Activated effector memory CD4-positive, alpha-beta T cell treated with Interleukin-2 at 50 U/mL for 16 hours (primary cell): ENCODE data around the gene ELAC1.
"Not testable (repeated sequence)": the region's sequence is repeated elsewhere in the genome, so short reads cannot be mapped to it uniquely, and the experiment has no call there.

Experiments
- DNase-seq: peaks from one replicate; pipeline ENCODE4 v3.0.0-alpha.2; 2020

Gene ELAC1

GRCh38 chr18:50967714-50968661 is at the start of gene ELAC1:
ELAC1 (plus strand) TSS chr18:50968040; CDS start chr18:50974405, 6,365 bp downstream.
- peak; percentile 63 for DNase-seq

GRCh38 chr18:50918153-50918552 is 49.7 kb upstream of the ELAC1 start:
- DNase-seq: no peak

GRCh38 chr18:50924372-50924771 is 43.5 kb upstream of the ELAC1 start:
- DNase-seq: no peak

GRCh38 chr18:50926521-50926920 is 41.3 kb upstream of the ELAC1 start:
- DNase-seq: no peak

GRCh38 chr18:50928551-50928950 is 39.3 kb upstream of the ELAC1 start:
- no peak for DNase-seq

GRCh38 chr18:50933684-50934083 is 34.2 kb upstream of the ELAC1 start:
- DNase-seq: no peak

- no peak for DNase-seq
Measured at GRCh38 chr18:50934545-50935211, 33.2 kb upstream of the ELAC1 start.

GRCh38 chr18:50935493-50936191 is 32.2 kb upstream of the ELAC1 start:
- DNase-seq: no peak

- DNase-seq: no peak
Measured at GRCh38 chr18:50937183-50937582, 30.7 kb upstream of the ELAC1 start.

- DNase-seq: no peak
Measured at GRCh38 chr18:50938912-50939311, 28.9 kb upstream of the ELAC1 start.

- DNase-seq: no peak
Measured at GRCh38 chr18:50944245-50944932, 23.5 kb upstream of the ELAC1 start.

GRCh38 chr18:50945918-50946317 is 21.9 kb upstream of the ELAC1 start:
- not testable (repeated sequence) for DNase-seq

GRCh38 chr18:50947899-50948298 is 19.9 kb upstream of the ELAC1 start:
- no peak for DNase-seq

GRCh38 chr18:50949185-50949584 is 18.7 kb upstream of the ELAC1 start:
- DNase-seq: no peak

- DNase-seq: no peak
Measured at GRCh38 chr18:50950626-50951025, 17.2 kb upstream of the ELAC1 start.

- DNase-seq: no peak
Measured at GRCh38 chr18:50953822-50954221, 14.0 kb upstream of the ELAC1 start.

GRCh38 chr18:50955253-50955652 is 12.6 kb upstream of the ELAC1 start:
- no peak for DNase-seq

GRCh38 chr18:50956116-50956515 is 11.7 kb upstream of the ELAC1 start:
- no peak for DNase-seq

- DNase-seq: no peak
Measured at GRCh38 chr18:50961974-50962373, 5.9 kb upstream of the ELAC1 start.

- no peak for DNase-seq
Measured at GRCh38 chr18:50969448-50969847, 1.6 kb downstream of the ELAC1 start.

- no peak for DNase-seq
Measured at GRCh38 chr18:50970006-50970405, 2.2 kb downstream of the ELAC1 start.

GRCh38 chr18:50972404-50972803 is 4.6 kb downstream of the ELAC1 start:
- not testable (repeated sequence) for DNase-seq
